Heart right ventricle (tissue), 16 donors: ENCODE measurements around the gene GLIPR1. TPM values are rescaled to one million over a fixed set of nuclear protein-coding genes. Genes with fewer than 3 reads are reported as not detected.

Source experiments
- ATAC-seq, 8 donors: fragments of 200-7000 bp; cut with Tn5 transposase; one replicate each; pipeline ENCODE4 v1.9.1; 2020; ENCODE audit warnings: mild to moderate bottlenecking in 8 of 8, moderate library complexity in 8 of 8, moderate number of reproducible peaks in 1 of 8
- DNase-seq, 2 donors: peaks; one replicate each; pipeline ENCODE4 v3.0.0-alpha.2; 2020
- H3K27ac ChIP-seq, 10 donors: fragments of 200-600 bp; sonication (generic) in 2 of 10; one replicate each; pipeline versions ENCODE4 v1.5.0 to v1.8.0; 2020 to 2022; ENCODE audit warnings: mild to moderate bottlenecking in 3 of 10
- H3K27me3 ChIP-seq, 7 donors: fragments of 200-600 bp; one replicate each; pipeline ENCODE4 v1.8.0; 2021 to 2022; ENCODE audit warnings: mild to moderate bottlenecking in 2 of 7
- H3K36me3 ChIP-seq, 9 donors: fragments of 200-600 bp; sonication (generic) in 1 of 9; one replicate each; pipeline versions ENCODE4 v1.5.0 to v1.8.0; 2020 to 2022; ENCODE audit warnings: mild to moderate bottlenecking in 2 of 9
- H3K4me1 ChIP-seq, 9 donors: fragments of 200-600 bp; sonication (generic) in 1 of 9; one replicate each; pipeline versions ENCODE4 v1.5.0 to v1.8.0; 2020 to 2022; ENCODE audit warnings: mild to moderate bottlenecking in 4 of 9
- H3K4me3 ChIP-seq, 10 donors: fragments of 200-600 bp; sonication (generic) in 2 of 10; one replicate each; pipeline versions ENCODE4 v1.5.0 to v1.8.0; 2020 to 2022; ENCODE audit warnings: mild to moderate bottlenecking in 7 of 10, moderate library complexity in 2 of 10
- H3K9me3 ChIP-seq, 11 donors: fragments of 200-600 bp in 10 of 11; sonication (generic) in 2 of 11; one replicate each; pipeline versions ENCODE4 v1.5.0 to v1.8.0; 2013 to 2022; ENCODE audit warnings: mild to moderate bottlenecking in 2 of 11, control low read depth in 1 of 11, moderate library complexity in 1 of 11
- WGBS, 2 donors: extraction: QIAGEN DNeasy Blood & Tissue Kit; methylation state at CpG; one replicate each; pipeline ENCODE4 v1.1.7; 2013; ENCODE audit warnings: inconsistent platforms in 1 of 2; 5-methylcytosine and 5-hydroxymethylcytosine counted together
- intact Hi-C, 10 donors: fragments of 100-400 bp; cut with DNase I; formaldehyde crosslinking; loops; one replicate each; pipeline versions ENCODE4 v1.11.1 to v1.14.2; 2022
- polyA plus RNA-seq, 2 donors: library from polyadenylated mRNA; stranded (reverse); fragments of 200-250 nt; gene quantifications; one replicate each; pipeline ENCODE4 v1.2.3, GENCODE V29; 2013
- total RNA-seq, 10 donors: library from RNA; stranded (reverse); fragmentation: NEBNext Ultra II Directional in 3 of 10; extraction: Animal tissue kit (Norgen Biotek cat#: 25700) in 3 of 10; gene quantifications; one replicate each; pipeline versions ENCODE4 v1.2.1 to v1.2.4, GENCODE V29; 2021 to 2023
- TF ChIP-seq, protein P1 (sequence below), 9 donors: fragments of 200-600 bp; sonication (generic) in 2 of 9; IDR thresholded peaks; one replicate each; pipeline versions ENCODE4 v1.5.0 to v1.8.0; 2021 to 2022; ENCODE audit warnings: antibody characterized with exemption in 9 of 9, mild to moderate bottlenecking in 5 of 9, moderate library complexity in 1 of 9
- donor health status: Arrhythmogenic right ventricular cardiomyopathy.
- donor health status: ischemic (EF 13 %, LVEDD 7.1; RV severe dilation, severe dysfunction).
- donor health status: healthy with polysubstance abuse.
- donor health status: DM: no; HTN: yes; CAD: no.
- donor health status: DM: no; HTN: no; CAD: no.
- donor health status: ischemic (EF 25% LVEDD 6.9; RV normal size, moderate dysfunction).
- donor health status: ischemic (EF 25% LVEDD 5.7; RV mildly dilated, moderate dysfunction).
- donor health status: healthy.
- donor health status: DM: yes; HTN: yes; CAD: no.
- donor health status: Ischemic cardiomyopathy.
- donor health status: ischemic (EF 35%, LVEDD 5.7; RV mildly dilated, moderate dysfunction).
- donor health status: nonischemic (EF 11% LVEDD 7.7; RV severe dilation, severe dysfunction).
- donor health status: DM: yes; HTN: yes; CAD: no.
- donor health status: PGD.
- donor health status: ischemic (EF 29% LVEDD 5.4; RV normal size, mild dysfunction).
- donor health status: nonischemic (EF 23%, LVEDD 6.1; RV moderate dilation, normal function).

Gene GLIPR1
- total and polyA plus RNA-seq, 12 donors: 2.0 to 25.6 (median 4.6) TPM

DNA sequence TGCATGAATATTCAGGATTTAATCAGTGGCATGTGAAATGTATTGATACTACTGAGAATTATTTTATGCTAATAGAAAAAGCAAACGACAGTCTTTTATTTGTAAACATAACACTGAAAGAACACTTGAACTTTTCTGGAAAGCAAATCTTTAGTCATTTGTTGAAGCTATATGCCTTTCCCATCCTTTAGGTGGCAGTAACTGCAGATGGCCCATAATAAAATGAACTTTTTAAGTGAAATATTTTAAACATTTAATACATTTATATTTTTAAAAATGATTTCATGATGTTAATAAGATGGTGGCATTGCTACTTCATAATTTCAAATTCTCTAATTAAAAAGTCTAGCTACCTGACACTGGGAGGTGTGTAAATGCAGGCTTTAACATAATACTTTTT is 44.7 kb downstream of the GLIPR1 start:
- H3K27ac ChIP-seq: no peak overlapping the region
- peaks cover 0 to 6% (median 0%) of the 10 kb centered on the region in 7 donors for H3K27me3 ChIP-seq
- intact Hi-C loops: loop anchor here in 5 of 10 donors (2.0 to 10.0 kb wide), 3 partner anchors 512 to 820 kb away; partner anchors contain the start of gene BBS10 (in 2 of the 5)
- H3K4me1 ChIP-seq: peaks cover 0 to 9% (median 0%) of the 10 kb centered on the region in 9 donors
- ATAC-seq (no peak), DNase-seq (no peak)
- no peaks in the 10 kb centered on the region for H3K36me3 ChIP-seq
- H3K9me3 ChIP-seq: peaks cover 0 to 6% (median 0%) of the 10 kb centered on the region in 11 donors
- no peak overlapping the region for H3K4me3 ChIP-seq
- 49% methylated on average over 1 of the region's 1 CpG for WGBS, 2 donors
- TF ChIP-seq, protein P1, sequence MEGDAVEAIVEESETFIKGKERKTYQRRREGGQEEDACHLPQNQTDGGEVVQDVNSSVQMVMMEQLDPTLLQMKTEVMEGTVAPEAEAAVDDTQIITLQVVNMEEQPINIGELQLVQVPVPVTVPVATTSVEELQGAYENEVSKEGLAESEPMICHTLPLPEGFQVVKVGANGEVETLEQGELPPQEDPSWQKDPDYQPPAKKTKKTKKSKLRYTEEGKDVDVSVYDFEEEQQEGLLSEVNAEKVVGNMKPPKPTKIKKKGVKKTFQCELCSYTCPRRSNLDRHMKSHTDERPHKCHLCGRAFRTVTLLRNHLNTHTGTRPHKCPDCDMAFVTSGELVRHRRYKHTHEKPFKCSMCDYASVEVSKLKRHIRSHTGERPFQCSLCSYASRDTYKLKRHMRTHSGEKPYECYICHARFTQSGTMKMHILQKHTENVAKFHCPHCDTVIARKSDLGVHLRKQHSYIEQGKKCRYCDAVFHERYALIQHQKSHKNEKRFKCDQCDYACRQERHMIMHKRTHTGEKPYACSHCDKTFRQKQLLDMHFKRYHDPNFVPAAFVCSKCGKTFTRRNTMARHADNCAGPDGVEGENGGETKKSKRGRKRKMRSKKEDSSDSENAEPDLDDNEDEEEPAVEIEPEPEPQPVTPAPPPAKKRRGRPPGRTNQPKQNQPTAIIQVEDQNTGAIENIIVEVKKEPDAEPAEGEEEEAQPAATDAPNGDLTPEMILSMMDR (IDR thresholded peaks at IDR 0.05): peak in 1 of 9 donors; percentile 18

DNA sequence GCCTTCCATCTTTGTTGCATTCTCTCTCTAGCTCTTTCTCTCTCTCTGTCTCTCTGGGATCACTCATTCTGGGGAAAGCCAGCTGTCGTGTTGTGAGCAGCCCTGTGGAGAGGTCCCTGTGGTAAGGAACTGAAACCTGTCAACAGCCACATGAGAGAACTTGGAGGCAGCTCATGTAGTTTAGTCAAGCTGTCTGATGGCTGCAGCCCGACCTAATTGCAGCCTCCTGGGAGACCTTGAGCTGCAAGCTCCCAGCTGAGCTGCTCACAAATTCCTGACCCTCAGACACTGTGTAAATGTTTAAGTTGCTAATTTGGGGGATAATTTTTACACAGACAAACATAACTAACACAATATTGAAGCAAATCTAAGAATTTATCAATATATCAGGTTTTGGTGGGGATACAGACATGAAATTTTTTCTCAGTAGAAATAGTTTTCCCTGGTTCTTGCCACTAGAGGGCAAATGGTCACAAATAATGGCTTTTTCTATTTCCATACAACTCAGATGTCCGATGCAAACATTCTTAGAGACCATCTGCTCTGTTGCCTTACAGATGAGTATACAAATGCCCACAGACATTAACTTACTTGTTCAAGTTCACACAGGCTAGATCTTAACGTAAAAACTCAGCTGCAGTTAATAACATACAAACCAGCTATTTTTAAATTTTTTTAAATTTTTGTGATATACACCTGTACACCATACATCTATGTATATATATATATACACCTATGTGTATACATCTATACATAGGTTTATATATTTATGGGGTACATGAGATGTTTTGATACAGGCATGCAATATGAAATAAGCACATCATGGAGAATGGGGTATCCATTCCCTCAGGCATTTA is 46.3 kb downstream of the GLIPR1 start:
- ATAC-seq (peak in 6 of 8 donors; percentile 20 to 68 (median 52)), DNase-seq (no peak)
- TF ChIP-seq, protein P1 (IDR thresholded peaks at IDR 0.05): peak; percentile 57 to 80 (median 67)
- Histone ChIP-seq H3K36me3 (no peaks in the 10 kb centered on the region), H3K4me1 (peaks cover 0 to 9% (median 0%) of the 10 kb centered on the region in 9 donors), H3K9me3 (no peaks in the 10 kb centered on the region), H3K27ac (no peak overlapping the region), H3K4me3 (no peak overlapping the region), H3K27me3 (peaks cover 0 to 6% (median 0%) of the 10 kb centered on the region in 7 donors)
- intact Hi-C loops: loop anchor here (1.0 to 10.0 kb wide), 5 partner anchors 510 to 818 kb away; partner anchors contain the start of gene BBS10 (in 2 of the 10)
- WGBS, 2 donors: 10 to 13% methylated on average over 4 of the region's 4 CpGs

DNA sequence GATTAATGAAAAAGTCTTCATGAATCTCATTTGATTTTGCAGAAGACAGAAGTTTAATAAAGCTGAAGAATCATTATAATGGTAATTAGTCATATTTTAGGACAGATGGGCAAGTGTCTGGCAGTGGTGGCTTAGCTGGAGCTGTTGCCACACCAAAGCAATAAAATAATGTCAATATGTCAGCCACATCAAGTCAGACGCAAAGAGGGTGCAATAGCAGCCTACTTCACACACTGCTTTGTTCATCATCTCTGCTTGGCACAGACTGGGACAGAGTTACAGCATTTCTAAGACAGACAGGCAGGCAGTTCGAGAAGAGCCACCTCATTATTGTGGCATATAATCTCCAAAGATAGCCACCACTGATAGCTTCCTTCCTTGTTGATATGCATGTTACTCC is 47.7 kb downstream of the GLIPR1 start:
- H3K36me3 ChIP-seq: no peaks in the 10 kb centered on the region
- H3K4me1 ChIP-seq: peaks cover 0 to 17% (median 0%) of the 10 kb centered on the region in 9 donors
- TF ChIP-seq, protein P1 (IDR thresholded peaks at IDR 0.05): no peak
- no peak overlapping the region for H3K27ac ChIP-seq
- H3K9me3 ChIP-seq: no peaks in the 10 kb centered on the region
- peaks cover 0 to 6% (median 0%) of the 10 kb centered on the region in 7 donors for H3K27me3 ChIP-seq
- intact Hi-C loops: loop anchor here in 5 of 10 donors (5.0 to 10.0 kb wide), 2 partner anchors 509 to 817 kb away; partner anchors contain the start of gene BBS10 (in 2 of the 5)
- DNase-seq (no peak), ATAC-seq (no peak)
- WGBS, 2 donors: 78 to 84% methylated on average over 2 of the region's 2 CpGs
- H3K4me3 ChIP-seq: no peak overlapping the region

DNA sequence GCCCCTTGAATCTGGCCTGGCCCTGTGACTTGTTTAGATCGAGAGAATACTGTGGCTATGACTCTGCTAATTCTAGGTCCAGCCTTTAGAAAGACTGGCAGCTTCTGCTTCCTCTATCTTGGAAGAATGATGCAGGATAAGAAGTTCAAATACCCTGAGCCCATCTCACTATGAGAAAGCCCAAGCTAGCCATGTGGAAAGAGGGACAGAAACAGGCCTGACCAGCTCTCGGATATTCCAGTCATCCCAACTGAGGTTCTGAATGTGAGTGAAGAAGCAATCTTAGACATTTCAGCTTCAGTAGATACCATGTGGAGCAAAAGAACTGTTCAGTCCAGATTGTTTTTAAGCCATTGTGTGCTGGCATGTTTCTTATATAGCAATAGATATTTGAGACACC is 48.1 kb downstream of the GLIPR1 start:
- WGBS, 2 donors: 78 to 82% methylated on average over 2 of the region's 2 CpGs
- Histone ChIP-seq H3K4me1 (peaks cover 0 to 17% (median 0%) of the 10 kb centered on the region in 9 donors), H3K4me3 (no peak overlapping the region), H3K36me3 (no peaks in the 10 kb centered on the region), H3K27ac (no peak overlapping the region), H3K9me3 (no peaks in the 10 kb centered on the region), H3K27me3 (peaks cover 0 to 4% (median 0%) of the 10 kb centered on the region in 7 donors)
- DNase-seq (no peak), ATAC-seq (no peak)
- TF ChIP-seq, protein P1 (IDR thresholded peaks at IDR 0.05): no peak
- intact Hi-C loops: loop anchor here in 5 of 10 donors (5.0 to 10.0 kb wide), 2 partner anchors 509 to 816 kb away; partner anchors contain the start of gene BBS10 (in 2 of the 5)
